GM18502 (cell line): ENCODE results near the gene MRGPRF.

Experiments
- ATAC-seq: cut with Tn5 transposase; IDR thresholded peaks from one replicate; pipeline ENCODE4 v1.9.1; 2021; ENCODE audit warnings: mild to moderate bottlenecking; ENCODE audit not compliant: unreplicated experiment, poor library complexity

The MRGPRF gene

GRCh38 chr11:69030301-69030700 lies 17.3 kb upstream of the MRGPRF start:
- ATAC-seq, result no peak

DNA sequence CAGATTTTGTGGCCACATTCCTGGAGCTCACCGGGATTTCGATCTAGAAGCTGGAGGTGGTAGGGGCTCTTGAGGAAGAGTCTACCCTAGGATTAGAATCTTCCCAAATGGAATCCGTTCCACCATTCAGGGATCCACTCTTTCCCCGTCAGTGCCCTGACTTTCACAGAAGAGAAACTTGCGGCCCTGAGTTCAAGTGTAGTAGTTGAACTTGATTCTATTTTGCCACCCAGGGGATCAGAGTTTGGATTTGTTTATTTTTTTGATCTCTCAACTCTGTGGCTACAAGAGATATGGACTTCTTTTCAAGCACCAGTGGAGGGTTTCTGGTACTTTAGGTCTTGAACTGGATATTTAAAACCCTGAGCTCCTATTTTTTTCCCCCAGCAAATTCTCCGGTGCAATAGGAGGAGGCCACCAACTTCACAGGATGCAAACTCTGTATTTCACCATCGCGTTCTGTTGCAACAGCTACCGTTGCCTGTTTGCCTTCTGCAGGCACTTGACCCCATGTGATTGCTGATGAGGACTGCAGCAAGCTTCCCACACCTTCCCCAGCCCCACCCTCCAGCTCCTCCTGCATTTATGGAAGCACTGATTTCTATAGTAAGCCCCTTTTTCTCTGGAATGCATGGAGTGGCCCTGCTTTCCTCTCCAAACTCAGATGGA lies 14.8 kb upstream of the MRGPRF start:
- ATAC-seq, result no peak

- no peak for ATAC-seq
These were observed 11.5 kb upstream of the MRGPRF start for GRCh38 chr11:69024509-69024908.

DNA sequence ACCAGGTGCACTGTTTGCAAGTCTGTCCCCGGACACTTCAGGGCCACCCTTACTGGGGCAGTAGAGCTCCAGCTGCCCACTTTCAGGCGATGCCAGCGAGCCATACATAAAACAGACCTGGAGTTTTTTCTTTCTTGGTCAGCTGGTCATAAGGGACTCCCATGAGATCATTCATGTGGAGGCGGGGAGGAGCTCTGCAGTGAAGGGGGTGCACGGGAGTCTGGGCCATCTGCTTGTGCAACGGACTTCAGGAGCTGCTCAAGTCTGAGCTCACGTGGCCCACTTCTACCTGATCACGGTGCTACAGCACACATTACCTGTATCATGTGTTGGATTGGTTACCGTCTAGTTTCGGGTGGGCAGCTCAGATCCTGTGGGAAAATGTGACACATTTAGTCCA lies 9.2 kb upstream of the MRGPRF start:
- ATAC-seq, result no peak

GRCh38 chr11:69018924-69019323 lies 5.9 kb upstream of the MRGPRF start:
- no peak for ATAC-seq

GRCh38 chr11:69017951-69018350 lies 4.9 kb upstream of the MRGPRF start:
- no peak for ATAC-seq

DNA sequence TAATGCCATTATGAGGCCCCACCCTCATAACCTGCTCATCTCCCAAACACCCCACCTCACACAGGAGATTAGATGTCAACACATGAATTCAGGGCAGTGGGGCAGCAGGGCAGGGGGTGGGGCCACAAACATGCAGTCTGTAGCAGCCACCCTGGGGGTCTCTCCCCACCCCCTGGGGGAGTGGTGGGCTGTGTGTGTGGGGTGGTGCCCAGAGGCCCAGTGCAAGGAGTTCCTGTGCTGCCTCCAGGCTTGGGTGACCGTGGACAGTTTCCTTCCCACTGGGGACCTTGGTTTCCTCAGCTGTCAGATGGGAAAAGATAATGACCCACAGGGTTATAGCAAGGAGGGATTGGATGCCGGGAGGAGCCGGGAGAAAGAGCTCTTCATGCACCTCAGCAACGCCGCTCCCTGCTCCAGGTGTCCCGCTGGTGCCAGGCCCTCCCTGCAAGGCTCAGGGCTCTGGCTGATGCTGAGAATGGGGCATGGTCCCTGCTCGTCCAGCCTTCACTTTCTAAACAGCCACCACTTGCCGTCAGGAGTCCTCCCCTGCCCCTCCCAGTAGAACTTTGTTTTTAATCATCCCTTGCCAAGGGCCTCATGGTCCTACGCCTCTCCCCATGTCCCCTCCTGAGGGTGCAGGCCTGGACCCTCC lies 2.0 kb upstream of the MRGPRF start:
- ATAC-seq, result no peak

- no peak for ATAC-seq
These were observed 1.2 kb upstream of the MRGPRF start for GRCh38 chr11:69014084-69014851.

DNA sequence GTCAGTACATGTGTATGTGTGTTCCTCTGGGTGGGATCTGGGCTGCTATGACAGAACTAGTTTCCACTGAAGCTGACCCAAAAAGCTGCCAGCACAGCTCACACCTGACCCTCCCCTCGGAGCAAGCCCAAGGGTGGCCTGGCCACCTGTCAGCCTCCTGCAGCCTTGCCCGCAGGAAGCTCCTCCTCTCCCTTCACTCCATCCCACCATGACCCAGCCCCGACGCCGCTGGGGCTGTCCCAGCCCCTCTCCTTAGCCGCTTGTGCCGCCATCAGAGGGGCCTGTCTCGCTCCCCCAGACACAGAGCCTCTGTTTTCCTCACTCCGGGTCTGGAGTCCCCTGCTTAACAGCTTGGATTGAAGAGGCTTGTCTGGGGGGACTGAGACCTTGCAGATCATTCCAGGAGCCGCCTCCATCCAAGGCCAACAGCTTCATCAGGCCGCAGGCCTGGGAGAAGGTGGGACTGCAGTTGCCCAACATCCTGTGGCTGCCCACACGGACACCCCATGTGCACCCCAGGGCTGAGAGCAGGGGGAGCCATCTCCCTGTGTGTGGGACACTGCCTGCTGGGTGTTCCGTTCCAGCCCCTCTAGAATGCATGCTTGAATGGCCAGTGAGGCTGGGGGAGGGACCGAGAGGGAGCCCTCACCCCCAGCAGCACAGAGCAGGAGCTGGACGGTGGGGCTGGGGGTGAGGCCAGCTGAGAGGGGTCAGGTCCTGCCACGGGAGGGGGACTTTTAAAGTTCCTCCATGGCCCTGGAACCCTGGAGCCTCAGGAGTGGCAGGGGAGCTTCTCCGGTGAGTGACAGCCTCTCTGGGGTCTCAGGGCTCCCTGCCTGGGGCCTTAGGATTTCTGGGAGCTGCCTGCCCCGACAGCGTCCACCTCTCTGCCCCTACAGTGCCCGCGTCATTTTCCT lies 696 bp downstream of the MRGPRF start:
- no peak for ATAC-seq

DNA sequence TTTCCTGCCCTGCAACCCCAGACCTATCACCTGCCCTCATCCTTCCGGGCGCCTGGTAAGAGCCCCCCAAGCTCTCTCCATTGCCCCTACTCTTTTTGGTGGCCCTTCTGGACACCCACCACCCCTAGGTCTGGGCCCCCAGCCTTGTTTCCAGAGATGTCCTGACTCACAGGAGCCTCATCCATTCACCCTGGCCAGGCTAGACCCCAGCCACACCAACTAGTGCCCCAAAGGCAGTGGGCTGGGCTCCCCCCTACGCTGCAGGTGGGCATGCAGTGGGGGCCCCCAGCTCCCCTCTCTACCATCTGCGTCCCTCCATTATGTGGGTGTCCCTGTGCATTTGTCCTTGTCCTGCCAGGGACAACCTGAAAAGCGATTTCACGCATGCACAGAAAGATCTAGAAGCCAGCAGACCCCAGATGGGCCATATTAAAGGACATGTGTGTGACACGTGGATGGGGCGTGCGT lies 1.4 kb downstream of the MRGPRF start:
- no peak for ATAC-seq

GRCh38 chr11:69010964-69011623 lies 2.0 kb downstream of the MRGPRF start:
- ATAC-seq, result no peak

- no peak for ATAC-seq
These were observed 2.6 kb downstream of the MRGPRF start for GRCh38 chr11:69010361-69010891.

GRCh38 chr11:69009441-69010211 lies 3.4 kb downstream of the MRGPRF start:
- ATAC-seq, result no peak

- ATAC-seq, result no peak
These were observed 4.2 kb downstream of the MRGPRF start for GRCh38 chr11:69008737-69009440.

DNA sequence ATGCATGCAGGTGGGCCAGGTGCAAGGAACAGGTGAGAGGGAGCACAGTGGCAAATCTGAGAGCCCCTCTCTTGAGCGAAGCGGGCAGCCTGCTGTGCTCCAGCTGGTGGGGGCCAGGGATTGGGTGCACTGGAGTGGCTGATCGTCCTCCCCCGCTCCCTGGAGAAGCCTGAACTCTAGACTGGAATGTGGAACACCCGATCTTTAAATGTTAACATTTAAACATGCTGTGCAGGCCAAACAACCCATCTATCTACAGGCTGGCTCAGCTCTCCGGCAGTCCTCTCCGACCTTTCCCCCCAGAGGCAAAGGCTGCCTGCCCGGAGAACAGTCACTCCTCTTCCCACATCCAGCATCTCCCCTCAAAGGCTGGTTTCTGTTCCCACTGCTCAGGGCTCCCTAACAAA lies 5.1 kb downstream of the MRGPRF start:
- ATAC-seq, result no peak

GRCh38 chr11:69006816-69007215 lies 6.2 kb downstream of the MRGPRF start:
- ATAC-seq, result no peak

GRCh38 chr11:69005631-69006368 lies 7.2 kb downstream of the MRGPRF start:
- no peak for ATAC-seq
